Choroid plexus epithelial cell (primary cell): ENCODE measurements around the gene TRAP1.

ENCODE experiments used
- DNase-seq: peaks from one replicate; pipeline ENCODE4 v3.0.0-alpha.2; 2010; ENCODE audit warnings: low read depth
- H3K4me3 ChIP-seq: 2 replicates; pipeline ENCODE4 v1.5.1; 2011; ENCODE audit warnings: low read depth, mild to moderate bottlenecking, control low read depth, low read length, moderate library complexity
- TF ChIP-seq, protein P1 (sequence below): conservative IDR thresholded peaks from 2 replicates; pipeline ENCODE4 v1.5.1; 2011; ENCODE audit warnings: low read depth, mild to moderate bottlenecking, control low read depth, inconsistent platforms, low read length, moderate library complexity

The TRAP1 gene

DNA sequence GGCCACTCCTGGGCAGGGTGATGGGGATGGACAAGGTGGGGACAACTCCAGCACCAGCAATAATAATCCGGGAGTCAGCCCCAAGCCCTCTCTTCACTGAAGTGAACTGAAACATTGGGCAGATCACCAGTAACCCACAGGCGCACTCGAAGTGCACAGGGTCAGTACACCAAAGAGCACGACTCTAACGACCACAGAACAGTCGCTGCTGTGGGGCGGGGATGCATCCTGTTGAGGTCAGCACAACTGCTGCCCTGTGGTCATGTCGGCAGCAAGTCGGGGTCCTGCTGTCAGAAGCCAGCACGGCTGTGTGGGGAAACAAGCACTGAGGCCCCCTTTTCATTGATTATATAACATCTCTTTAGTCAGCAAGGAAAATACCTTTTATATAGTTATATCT lies 48.2 kb downstream of the TRAP1 start:
- TF ChIP-seq, protein P1, sequence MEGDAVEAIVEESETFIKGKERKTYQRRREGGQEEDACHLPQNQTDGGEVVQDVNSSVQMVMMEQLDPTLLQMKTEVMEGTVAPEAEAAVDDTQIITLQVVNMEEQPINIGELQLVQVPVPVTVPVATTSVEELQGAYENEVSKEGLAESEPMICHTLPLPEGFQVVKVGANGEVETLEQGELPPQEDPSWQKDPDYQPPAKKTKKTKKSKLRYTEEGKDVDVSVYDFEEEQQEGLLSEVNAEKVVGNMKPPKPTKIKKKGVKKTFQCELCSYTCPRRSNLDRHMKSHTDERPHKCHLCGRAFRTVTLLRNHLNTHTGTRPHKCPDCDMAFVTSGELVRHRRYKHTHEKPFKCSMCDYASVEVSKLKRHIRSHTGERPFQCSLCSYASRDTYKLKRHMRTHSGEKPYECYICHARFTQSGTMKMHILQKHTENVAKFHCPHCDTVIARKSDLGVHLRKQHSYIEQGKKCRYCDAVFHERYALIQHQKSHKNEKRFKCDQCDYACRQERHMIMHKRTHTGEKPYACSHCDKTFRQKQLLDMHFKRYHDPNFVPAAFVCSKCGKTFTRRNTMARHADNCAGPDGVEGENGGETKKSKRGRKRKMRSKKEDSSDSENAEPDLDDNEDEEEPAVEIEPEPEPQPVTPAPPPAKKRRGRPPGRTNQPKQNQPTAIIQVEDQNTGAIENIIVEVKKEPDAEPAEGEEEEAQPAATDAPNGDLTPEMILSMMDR: no peak
- H3K4me3 ChIP-seq: no peak overlapping the region
- DNase-seq: no peak

DNA sequence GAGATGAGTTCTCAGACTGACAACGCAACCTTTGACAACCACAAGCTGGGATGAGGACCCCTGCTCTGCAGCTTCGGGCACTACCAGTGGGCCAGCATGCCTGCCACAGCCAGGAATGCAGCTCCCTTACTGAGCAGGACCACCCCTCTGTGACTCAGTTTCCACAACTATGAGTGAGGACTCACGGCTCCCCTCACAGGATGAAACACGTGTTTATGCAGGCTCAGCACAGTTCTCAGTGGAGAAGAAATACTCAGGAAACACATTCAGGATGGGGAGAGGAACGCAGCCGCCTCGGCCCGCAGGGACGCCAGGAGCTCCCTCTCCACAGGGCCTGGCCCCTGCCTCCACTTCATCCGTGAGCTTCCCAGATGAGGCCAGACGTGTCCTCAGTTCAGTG lies 48.7 kb downstream of the TRAP1 start:
- no peak for DNase-seq
- TF ChIP-seq, protein P1: no peak
- no peak overlapping the region for H3K4me3 ChIP-seq

DNA sequence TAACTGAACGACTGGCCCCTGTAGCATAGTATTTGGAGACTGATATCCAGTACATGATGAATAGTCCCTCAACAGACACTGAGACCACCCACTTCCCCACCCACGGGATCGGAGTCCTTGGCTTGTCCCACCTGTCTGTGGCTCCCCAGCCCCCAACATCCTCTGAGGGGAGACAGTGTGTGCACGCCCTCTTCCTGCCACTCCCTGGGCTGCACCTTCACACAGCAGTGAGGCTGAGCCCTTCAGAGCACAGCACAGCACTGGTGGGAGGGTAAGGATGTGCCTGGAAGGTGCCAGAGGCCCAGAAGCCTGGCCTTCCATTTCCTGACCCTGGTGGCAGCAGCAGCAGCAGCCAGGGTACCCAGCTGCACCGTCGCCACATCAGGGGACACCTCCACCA lies 51.8 kb downstream of the TRAP1 start:
- H3K4me3 ChIP-seq: no peak overlapping the region
- TF ChIP-seq, protein P1: no peak
- DNase-seq: no peak

DNA sequence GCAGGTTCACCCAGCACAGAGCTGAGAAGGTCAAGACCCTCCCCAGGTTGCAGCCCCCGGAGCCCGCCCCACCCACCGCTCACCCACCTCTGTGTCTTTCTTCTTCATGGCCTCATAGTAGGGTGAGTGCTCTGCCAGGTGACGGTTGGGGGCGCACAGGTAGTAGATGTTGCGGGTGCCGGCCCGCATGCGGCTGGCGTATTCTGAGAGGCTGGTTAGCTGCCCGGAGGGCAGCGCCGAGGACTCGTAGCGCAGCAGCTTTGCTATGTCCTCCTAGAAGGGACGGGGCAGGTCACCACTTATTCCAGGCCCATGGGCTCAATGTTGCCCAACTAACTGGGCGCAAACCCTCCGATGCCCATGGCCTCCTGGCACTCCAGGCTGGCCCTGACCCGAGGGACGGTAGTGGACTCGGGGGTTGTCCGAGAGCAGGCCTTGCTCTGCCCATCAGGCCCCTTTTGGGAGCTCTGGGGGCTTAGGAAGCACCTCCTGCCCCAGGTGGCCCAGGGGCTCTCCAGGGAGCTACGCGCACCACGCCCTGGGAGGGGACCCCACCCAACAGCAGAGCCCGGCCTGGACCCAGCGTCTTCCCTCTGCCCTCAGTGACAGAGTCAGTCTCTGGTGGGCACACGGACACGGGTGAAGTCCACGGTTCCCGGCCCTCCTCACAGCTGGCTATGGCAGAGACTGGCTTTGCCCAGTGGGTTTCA lies 53.0 kb downstream of the TRAP1 start:
- H3K4me3 ChIP-seq: no peak overlapping the region
- TF ChIP-seq, protein P1: no peak
- DNase-seq: no peak

DNA sequence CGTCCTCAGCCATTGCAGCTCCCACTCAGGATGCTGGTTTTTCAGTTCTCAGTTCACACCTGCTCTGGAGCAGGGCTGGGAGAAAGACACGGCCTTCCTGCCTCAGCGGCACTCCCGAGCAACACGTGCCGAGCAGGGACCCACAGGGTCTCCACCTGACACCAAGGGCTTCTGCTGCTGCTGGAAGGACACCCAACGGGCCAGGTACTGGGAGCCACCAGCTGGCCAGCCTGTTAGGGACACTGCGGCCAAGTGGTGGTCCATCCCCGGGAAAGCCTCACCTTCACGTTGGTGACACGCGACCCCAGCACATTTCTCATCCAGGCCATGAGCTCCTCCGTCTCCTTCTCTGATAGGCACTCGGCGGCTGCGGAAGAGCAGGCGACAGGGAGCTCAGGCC lies 54.7 kb downstream of the TRAP1 start:
- TF ChIP-seq, protein P1: no peak
- DNase-seq: no peak
- no peak overlapping the region for H3K4me3 ChIP-seq

DNA sequence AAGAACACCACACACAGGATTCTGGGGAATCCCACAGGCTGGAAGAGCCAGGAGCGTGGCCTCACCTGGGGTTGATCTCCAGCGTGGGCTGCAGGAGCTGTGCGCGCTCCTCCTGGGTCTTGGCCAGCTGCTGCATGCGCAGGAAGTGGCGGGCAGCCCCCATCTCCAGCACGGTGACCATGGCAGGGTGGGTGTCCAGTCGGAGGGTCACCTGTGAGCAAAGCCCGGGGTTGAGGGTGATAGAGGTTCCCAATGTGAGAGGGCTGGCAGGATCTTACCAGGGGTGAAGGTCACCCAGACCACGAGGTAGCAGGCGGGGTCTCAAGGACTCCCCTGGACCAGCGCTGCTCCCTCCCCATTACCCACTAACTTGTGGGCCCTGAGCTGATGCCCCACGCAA lies 55.4 kb downstream of the TRAP1 start:
- no peak overlapping the region for H3K4me3 ChIP-seq
- DNase-seq: no peak
- TF ChIP-seq, protein P1: no peak

DNA sequence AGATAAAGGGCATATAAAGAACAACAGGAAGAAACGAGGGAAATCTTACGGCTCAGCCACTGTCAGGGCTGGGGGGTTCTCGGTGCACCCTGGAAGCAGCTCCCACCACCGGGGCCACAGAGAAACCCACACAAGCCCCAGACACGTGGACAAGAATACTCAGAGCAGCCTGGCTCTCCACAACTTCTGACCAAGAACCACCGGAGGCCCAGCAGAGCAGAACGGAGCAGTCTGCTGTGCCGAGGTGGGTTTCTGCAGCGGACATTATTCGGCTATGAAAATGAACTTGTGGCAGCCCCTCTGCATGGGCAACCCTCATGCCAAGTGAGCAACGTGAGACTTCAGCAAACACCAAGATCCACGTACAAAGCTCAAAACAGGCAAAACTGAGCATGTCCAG lies 56.0 kb downstream of the TRAP1 start:
- TF ChIP-seq, protein P1: no peak
- DNase-seq: no peak
- no peak overlapping the region for H3K4me3 ChIP-seq
